ENCODE results near the gene FILIP1L.

- TF ChIP-seq SIN3A (IDR thresholded peaks at IDR 0.05; ENCODE audit: low read depth) (no peak), CTCF (IDR thresholded peaks at IDR 0.05 in 2 of 3, conservative IDR thresholded peaks at IDR 0.05 in 1 of 3; ENCODE audit: borderline replicate concordance in 1 of 3, insufficient read depth in 1 of 3, low read depth in 2 of 3, low read length in 2 of 3) (no peak), REST (IDR thresholded peaks at IDR 0.05; ENCODE audit: low read depth) (no peak)
Observed at GRCh38 chr3:99971761-99972160, 142.5 kb downstream of the FILIP1L start.

Data from HCT116 (cell line).